ENCODE results near the gene PIP4K2B.
A peak's percentile ranks its signal among the peaks of the same experiment; 100 is the strongest.
"Not testable (repeated sequence)": the region's sequence is repeated elsewhere in the genome, so short reads cannot be mapped to it uniquely, and the experiment has no call there.

Gene PIP4K2B

DNA sequence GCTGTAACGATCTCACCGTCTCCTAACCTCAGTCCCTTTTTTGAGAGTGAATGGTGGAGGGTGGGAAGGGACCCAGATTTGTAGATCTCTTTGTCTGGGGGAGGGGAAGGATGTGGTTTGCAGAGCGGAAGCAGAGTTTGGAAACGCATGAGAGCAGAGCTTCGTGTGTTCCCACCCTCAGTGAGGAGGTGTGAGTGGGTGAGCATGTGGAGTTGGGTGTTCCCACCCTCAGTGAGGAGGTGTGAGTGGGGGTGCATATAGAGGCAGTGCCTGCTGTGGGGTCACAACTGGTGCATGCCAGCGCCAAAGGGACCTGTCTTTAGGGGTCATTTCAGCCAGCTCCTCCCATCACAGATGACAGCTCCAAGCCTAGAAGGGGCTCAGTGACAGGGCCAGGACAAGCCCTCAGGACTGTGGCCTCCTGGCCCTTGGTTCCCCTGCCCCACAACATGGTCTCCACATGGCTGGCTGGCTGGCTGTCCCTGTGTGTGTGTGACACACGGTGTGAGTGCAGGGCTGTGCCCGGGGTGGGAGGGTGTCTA, 71.0 kb downstream of the PIP4K2B start:
- peak overlapping the region; percentile 64 for H3K27ac ChIP-seq (ENCODE audit: low read length)
- no peak overlapping the region for H3K4me3 ChIP-seq (ENCODE audit: low read length in 2 of 2)
- H3K9ac ChIP-seq (ENCODE audit: low read length in 2 of 2): no peak overlapping the region
- H3K9me3 ChIP-seq (ENCODE audit: control insufficient read depth in 2 of 2, low read length in 2 of 2): no peaks in the 10 kb centered on the region
- peaks cover 0 to 5% of the 10 kb centered on the region in 2 donors for H3K36me3 ChIP-seq (ENCODE audit: control insufficient read depth in 2 of 2, insufficient read depth in 2 of 2, low read length in 2 of 2)
- H3K4me1 ChIP-seq (ENCODE audit: control insufficient read depth, insufficient read depth, low read length): peaks cover 44% of the 10 kb centered on the region
- no peaks in the 10 kb centered on the region for H3K27me3 ChIP-seq (ENCODE audit: control insufficient read depth in 1 of 2, insufficient read depth in 2 of 2, low read length in 2 of 2)

DNA sequence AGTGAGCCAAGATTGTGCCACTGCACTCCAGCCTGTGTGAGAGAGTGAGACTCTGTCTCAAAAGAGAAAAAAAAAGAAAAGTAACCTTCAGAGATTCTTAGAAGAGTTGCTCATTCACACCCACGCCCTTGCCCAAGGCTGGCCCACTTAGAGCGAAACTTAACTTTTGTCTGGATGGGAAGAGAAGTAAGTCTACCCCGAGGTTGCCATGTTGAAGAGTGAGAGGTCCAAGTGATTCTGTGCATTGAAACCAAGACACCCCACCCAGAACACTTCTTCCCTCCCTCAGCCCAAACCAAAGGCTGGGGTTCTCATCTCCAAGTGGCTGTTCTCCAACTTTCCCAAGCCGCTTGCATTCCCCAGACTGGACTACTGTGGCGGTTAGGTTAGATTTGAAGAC, 71.6 kb downstream of the PIP4K2B start:
- Histone ChIP-seq H3K27me3 (ENCODE audit: control insufficient read depth in 1 of 2, insufficient read depth in 2 of 2, low read length in 2 of 2) (no peaks in the 10 kb centered on the region), H3K9ac (ENCODE audit: low read length in 2 of 2) (no peak overlapping the region), H3K36me3 (ENCODE audit: control insufficient read depth in 2 of 2, insufficient read depth in 2 of 2, low read length in 2 of 2) (peaks cover 0 to 6% of the 10 kb centered on the region in 2 donors), H3K9me3 (ENCODE audit: control insufficient read depth in 2 of 2, low read length in 2 of 2) (no peaks in the 10 kb centered on the region), H3K4me1 (ENCODE audit: control insufficient read depth, insufficient read depth, low read length) (peaks cover 41% of the 10 kb centered on the region), H3K27ac (ENCODE audit: low read length) (no peak overlapping the region), H3K4me3 (ENCODE audit: low read length in 2 of 2) (no peak overlapping the region)

DNA sequence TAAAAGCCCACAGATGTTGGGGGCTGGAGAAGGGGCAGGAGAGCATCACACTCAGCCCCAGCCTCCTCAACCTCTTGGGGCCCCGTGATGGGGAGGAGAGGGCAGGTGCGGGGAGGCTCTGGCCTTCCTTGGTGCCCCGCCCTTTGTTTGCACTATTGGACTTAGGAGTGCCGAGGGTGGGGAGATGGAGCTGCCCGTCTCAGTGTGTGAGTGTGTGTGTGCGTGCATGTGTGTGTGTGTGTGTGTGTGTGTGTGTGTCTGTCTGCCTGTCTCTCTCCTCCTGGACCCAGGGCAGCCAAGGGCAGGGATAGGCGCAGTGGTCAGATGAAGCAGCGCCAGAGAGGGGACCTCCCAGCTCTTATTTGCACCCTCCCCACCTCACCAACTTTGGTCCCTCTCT, 73.2 kb downstream of the PIP4K2B start:
- H3K27me3 ChIP-seq (ENCODE audit: control insufficient read depth in 1 of 2, insufficient read depth in 2 of 2, low read length in 2 of 2); H3K9me3 ChIP-seq (ENCODE audit: control insufficient read depth in 2 of 2, low read length in 2 of 2); H3K9ac ChIP-seq (ENCODE audit: low read length in 2 of 2); H3K27ac ChIP-seq (ENCODE audit: low read length); H3K4me3 ChIP-seq (ENCODE audit: low read length in 2 of 2): not testable (repeated sequence)
- H3K36me3 ChIP-seq (ENCODE audit: control insufficient read depth in 2 of 2, insufficient read depth in 2 of 2, low read length in 2 of 2): peaks cover 10 to 12% of the 10 kb centered on the region in 2 donors
- H3K4me1 ChIP-seq (ENCODE audit: control insufficient read depth, insufficient read depth, low read length): peaks cover 26% of the 10 kb centered on the region

DNA sequence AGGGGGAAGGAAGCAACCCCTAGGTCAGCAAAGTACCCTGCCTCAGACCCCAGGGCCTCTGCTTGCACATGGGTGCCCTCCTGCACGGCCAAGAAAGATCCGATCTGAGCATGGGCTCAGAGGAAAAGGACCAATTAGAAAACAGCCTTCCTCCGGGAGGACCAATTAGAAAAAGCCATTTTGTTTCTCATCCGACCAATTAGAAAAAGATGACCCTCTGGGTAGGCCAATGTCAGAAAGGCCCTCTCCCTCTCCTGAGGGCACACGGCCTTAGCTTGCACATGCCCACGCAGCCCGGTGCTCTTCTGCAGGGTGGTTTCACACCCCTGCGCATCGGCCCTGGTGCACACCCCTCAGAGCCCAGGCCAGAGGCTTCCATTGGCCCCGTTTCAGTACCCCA, 74.3 kb downstream of the PIP4K2B start:
- no peaks in the 10 kb centered on the region for H3K9me3 ChIP-seq (ENCODE audit: control insufficient read depth in 2 of 2, low read length in 2 of 2)
- no peak overlapping the region for H3K4me3 ChIP-seq (ENCODE audit: low read length in 2 of 2)
- H3K4me1 ChIP-seq (ENCODE audit: control insufficient read depth, insufficient read depth, low read length): peaks cover 19% of the 10 kb centered on the region
- H3K36me3 ChIP-seq (ENCODE audit: control insufficient read depth in 2 of 2, insufficient read depth in 2 of 2, low read length in 2 of 2): peaks cover 17 to 18% of the 10 kb centered on the region in 2 donors
- no peak overlapping the region for H3K27ac ChIP-seq (ENCODE audit: low read length)
- no peaks in the 10 kb centered on the region for H3K27me3 ChIP-seq (ENCODE audit: control insufficient read depth in 1 of 2, insufficient read depth in 2 of 2, low read length in 2 of 2)
- H3K9ac ChIP-seq (ENCODE audit: low read length in 2 of 2): no peak overlapping the region

DNA sequence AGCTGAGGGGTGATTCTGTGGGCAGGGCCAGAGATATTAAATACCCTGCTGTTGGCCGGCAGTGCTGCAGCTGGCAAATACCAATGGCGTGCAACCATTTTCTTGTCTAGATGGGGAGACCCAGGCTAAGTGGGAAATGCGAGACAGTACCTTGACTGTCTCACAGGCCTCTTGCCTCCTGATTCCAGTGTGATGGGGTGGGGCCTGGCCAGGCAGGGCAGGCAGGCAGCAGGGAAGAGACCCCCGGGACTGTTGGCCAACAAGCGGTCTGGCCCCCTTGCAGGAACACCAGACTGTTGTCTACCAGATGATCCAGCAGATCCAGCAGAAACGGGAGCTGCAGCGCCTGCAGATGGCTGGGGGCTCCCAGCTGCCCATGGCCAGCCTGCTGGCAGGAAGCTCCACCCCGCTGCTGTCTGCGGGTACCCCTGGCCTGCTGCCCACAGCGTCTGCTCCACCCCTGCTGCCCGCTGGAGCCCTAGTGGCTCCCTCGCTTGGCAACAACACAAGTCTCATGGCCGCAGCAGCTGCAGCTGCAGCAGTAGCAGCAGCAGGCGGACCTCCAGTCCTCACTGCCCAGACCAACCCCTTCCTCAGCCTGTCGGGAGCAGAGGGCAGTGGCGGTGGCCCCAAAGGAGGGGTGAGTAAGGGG, 74.9 kb downstream of the PIP4K2B start:
- H3K27me3 ChIP-seq (ENCODE audit: control insufficient read depth in 1 of 2, insufficient read depth in 2 of 2, low read length in 2 of 2): no peaks in the 10 kb centered on the region
- H3K4me3 ChIP-seq (ENCODE audit: low read length in 2 of 2): no peak overlapping the region
- H3K9me3 ChIP-seq (ENCODE audit: control insufficient read depth in 2 of 2, low read length in 2 of 2): no peaks in the 10 kb centered on the region
- no peak overlapping the region for H3K9ac ChIP-seq (ENCODE audit: low read length in 2 of 2)
- H3K27ac ChIP-seq (ENCODE audit: low read length): no peak overlapping the region
- peaks cover 17 to 18% of the 10 kb centered on the region in 2 donors for H3K36me3 ChIP-seq (ENCODE audit: control insufficient read depth in 2 of 2, insufficient read depth in 2 of 2, low read length in 2 of 2)
- H3K4me1 ChIP-seq (ENCODE audit: control insufficient read depth, insufficient read depth, low read length): peaks cover 16% of the 10 kb centered on the region

DNA sequence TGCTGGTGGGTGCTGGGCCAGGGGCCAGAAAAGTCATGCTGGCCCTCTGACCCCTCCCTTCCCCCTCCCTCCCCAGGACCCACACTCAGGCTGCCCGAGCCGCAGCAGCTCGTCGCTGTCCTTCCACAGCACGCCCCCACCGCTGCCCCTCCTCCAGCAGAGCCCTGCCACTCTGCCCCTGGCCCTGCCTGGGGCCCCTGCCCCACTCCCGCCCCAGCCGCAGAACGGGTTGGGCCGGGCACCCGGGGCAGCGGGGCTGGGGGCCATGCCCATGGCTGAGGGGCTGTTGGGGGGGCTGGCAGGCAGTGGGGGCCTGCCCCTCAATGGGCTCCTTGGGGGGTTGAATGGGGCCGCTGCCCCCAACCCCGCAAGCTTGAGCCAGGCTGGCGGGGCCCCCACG, 77.6 kb downstream of the PIP4K2B start:
- H3K4me1 ChIP-seq (ENCODE audit: control insufficient read depth, insufficient read depth, low read length): peaks cover 10% of the 10 kb centered on the region
- H3K9ac ChIP-seq (ENCODE audit: low read length in 2 of 2): no peak overlapping the region
- H3K27ac ChIP-seq (ENCODE audit: low read length): no peak overlapping the region
- H3K36me3 ChIP-seq (ENCODE audit: control insufficient read depth in 2 of 2, insufficient read depth in 2 of 2, low read length in 2 of 2): peaks cover 22 to 32% of the 10 kb centered on the region in 2 donors
- H3K9me3 ChIP-seq (ENCODE audit: control insufficient read depth in 2 of 2, low read length in 2 of 2): no peaks in the 10 kb centered on the region
- no peaks in the 10 kb centered on the region for H3K27me3 ChIP-seq (ENCODE audit: control insufficient read depth in 1 of 2, insufficient read depth in 2 of 2, low read length in 2 of 2)
- no peak overlapping the region for H3K4me3 ChIP-seq (ENCODE audit: low read length in 2 of 2)

DNA sequence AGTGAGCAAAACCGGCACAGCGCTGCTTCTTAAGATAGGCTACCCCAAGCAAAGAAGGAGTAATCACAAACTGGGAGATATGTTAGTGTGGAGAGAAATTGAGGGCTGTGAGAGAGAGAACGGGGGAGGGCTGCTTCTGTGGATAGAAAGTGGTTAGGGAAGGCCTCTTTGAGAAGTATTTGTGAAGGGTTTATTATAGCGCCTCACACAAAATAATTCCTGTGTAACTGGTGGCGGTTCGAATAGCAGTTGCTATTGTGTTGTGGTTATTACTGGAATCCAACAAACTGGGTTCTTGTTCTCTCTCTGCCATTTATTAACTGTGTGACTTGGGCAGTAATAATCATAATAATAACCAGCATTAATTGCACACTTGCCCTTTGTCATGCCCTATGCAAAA, 78.4 kb downstream of the PIP4K2B start:
- Histone ChIP-seq H3K9ac (ENCODE audit: low read length in 2 of 2) (no peak overlapping the region), H3K4me1 (ENCODE audit: control insufficient read depth, insufficient read depth, low read length) (peaks cover 10% of the 10 kb centered on the region), H3K9me3 (ENCODE audit: control insufficient read depth in 2 of 2, low read length in 2 of 2) (no peaks in the 10 kb centered on the region), H3K36me3 (ENCODE audit: control insufficient read depth in 2 of 2, insufficient read depth in 2 of 2, low read length in 2 of 2) (peaks cover 29 to 36% of the 10 kb centered on the region in 2 donors), H3K4me3 (ENCODE audit: low read length in 2 of 2) (no peak overlapping the region), H3K27ac (ENCODE audit: low read length) (no peak overlapping the region), H3K27me3 (ENCODE audit: control insufficient read depth in 1 of 2, insufficient read depth in 2 of 2, low read length in 2 of 2) (no peaks in the 10 kb centered on the region)

DNA sequence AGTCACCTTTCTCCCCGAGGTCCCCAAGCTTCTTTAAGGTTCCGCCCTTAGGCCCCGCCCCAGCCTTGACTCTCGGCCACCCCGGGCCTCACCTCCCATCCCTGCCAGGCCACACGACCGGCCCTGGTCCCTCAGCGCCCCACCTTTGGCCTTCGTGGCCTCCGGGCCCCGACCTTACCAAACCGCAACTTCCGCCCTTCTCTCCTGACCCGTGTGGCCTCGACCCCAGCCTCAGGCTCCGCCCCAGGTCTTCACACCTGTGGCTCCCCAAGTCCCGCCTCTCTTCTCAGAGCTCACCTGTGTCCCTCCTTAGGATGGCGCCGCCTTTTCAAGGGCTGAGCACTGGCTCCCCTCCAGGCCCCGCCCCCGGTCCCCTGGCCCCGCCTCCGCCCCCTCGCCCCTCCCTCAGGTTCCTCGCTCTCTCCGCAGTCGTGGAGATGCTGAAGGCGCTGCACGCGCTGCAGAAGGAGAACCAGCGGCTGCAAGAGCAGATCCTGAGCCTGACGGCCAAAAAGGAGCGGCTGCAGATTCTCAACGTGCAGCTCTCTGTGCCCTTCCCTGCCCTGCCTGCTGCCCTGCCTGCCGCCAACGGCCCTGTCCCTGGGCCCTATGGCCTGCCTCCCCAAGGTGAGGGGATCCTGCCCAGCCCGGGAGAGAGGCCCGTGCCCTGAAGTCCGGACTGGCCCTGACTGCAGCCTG, 79.3 kb downstream of the PIP4K2B start:
- Histone ChIP-seq H3K9ac (ENCODE audit: low read length in 2 of 2) (no peak overlapping the region), H3K4me3 (ENCODE audit: low read length in 2 of 2) (no peak overlapping the region), H3K4me1 (ENCODE audit: control insufficient read depth, insufficient read depth, low read length) (peaks cover 10% of the 10 kb centered on the region), H3K27me3 (ENCODE audit: control insufficient read depth in 1 of 2, insufficient read depth in 2 of 2, low read length in 2 of 2) (no peaks in the 10 kb centered on the region), H3K9me3 (ENCODE audit: control insufficient read depth in 2 of 2, low read length in 2 of 2) (no peaks in the 10 kb centered on the region), H3K27ac (ENCODE audit: low read length) (no peak overlapping the region), H3K36me3 (ENCODE audit: control insufficient read depth in 2 of 2, insufficient read depth in 2 of 2, low read length in 2 of 2) (peaks cover 35 to 42% of the 10 kb centered on the region in 2 donors)

DNA sequence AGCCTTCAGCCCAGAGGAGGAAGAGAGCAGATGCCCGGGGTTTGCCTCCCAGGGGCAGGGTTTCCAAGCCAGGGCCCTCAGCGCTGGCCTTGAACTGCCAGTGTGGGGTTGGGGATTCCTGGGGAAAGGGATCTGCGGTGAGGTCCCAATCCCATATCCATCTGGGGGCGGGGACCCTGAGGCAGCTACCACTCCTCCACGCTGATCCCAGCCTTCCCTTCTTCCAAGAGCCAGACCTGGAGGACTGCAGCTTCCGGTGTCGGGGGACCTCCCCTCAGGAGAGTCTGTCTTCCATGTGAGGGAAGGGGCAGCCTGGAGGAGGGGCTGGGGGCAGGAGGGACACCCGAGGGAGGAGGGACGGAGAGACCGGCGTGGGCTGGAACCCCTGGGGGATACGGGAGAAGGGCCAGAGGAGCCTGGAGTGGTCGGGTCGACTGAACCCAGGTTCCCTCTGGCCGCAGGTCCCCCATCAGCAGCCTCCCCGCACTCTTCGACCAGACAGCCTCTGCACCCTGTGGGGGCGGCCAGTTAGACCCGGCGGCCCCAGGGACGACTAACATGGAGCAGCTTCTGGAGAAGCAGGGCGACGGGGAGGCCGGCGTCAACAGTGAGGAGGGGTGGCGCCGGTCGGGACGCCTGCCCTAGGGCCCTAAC, 79.9 kb downstream of the PIP4K2B start:
- Histone ChIP-seq H3K36me3 (ENCODE audit: control insufficient read depth in 2 of 2, insufficient read depth in 2 of 2, low read length in 2 of 2) (peaks cover 39 to 47% of the 10 kb centered on the region in 2 donors), H3K4me1 (ENCODE audit: control insufficient read depth, insufficient read depth, low read length) (peaks cover 3% of the 10 kb centered on the region), H3K27ac (ENCODE audit: low read length) (no peak overlapping the region), H3K9me3 (ENCODE audit: control insufficient read depth in 2 of 2, low read length in 2 of 2) (no peaks in the 10 kb centered on the region), H3K27me3 (ENCODE audit: control insufficient read depth in 1 of 2, insufficient read depth in 2 of 2, low read length in 2 of 2) (no peaks in the 10 kb centered on the region), H3K4me3 (ENCODE audit: low read length in 2 of 2) (no peak overlapping the region), H3K9ac (ENCODE audit: low read length in 2 of 2) (no peak overlapping the region)

DNA sequence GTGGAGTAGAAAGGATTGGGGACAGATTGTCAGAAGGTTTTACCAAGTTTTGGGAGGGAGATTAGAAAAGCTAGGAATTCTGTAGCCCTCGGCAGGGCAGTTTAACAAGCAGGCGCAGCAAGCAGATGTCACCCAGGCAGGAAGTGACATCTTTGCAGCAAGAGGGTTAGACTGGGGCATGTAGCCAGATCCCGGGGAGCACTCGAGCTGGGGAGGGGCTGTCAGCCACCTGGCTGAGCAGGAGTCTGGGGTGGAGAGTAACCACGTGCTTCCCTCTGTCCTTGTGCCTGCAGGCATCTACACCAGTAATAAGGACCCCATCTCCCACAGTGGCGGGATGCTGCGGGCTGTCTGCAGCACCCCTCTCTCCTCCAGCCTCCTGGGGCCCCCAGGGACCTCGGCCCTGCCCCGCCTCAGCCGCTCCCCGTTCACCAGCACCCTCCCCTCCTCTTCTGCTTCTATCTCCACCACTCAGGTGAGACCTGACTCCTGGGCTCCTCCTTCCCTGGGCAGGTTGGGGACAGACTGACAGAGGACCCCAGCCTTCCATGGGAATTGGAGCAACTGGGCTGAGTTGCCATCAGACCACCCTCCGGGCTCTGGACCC, 82.1 kb downstream of the PIP4K2B start:
- H3K9me3 ChIP-seq (ENCODE audit: control insufficient read depth in 2 of 2, low read length in 2 of 2): no peaks in the 10 kb centered on the region
- no peak overlapping the region for H3K4me3 ChIP-seq (ENCODE audit: low read length in 2 of 2)
- no peaks in the 10 kb centered on the region for H3K4me1 ChIP-seq (ENCODE audit: control insufficient read depth, insufficient read depth, low read length)
- peaks cover 56 to 60% of the 10 kb centered on the region in 2 donors for H3K36me3 ChIP-seq (ENCODE audit: control insufficient read depth in 2 of 2, insufficient read depth in 2 of 2, low read length in 2 of 2)
- no peak overlapping the region for H3K9ac ChIP-seq (ENCODE audit: low read length in 2 of 2)
- no peak overlapping the region for H3K27ac ChIP-seq (ENCODE audit: low read length)
- H3K27me3 ChIP-seq (ENCODE audit: control insufficient read depth in 1 of 2, insufficient read depth in 2 of 2, low read length in 2 of 2): no peaks in the 10 kb centered on the region

Measured in stomach smooth muscle (tissue), 2 donors.